IMR-90 (cell line): ENCODE measurements around the gene CLCN4. TPM values are rescaled to one million over a fixed set of nuclear protein-coding genes. Genes with fewer than 3 reads are reported as not detected.

ENCODE experiments used
- ATAC-seq: fragments of 200-7000 bp; cut with Tn5 transposase; 2 replicates; pipeline ENCODE4 v1.9.1; 2020; ENCODE audit warnings: low read depth, mild to moderate bottlenecking, moderate library complexity
- BruUV-seq: library from RNA; stranded (reverse); fragments of 400-500 nt; replicated peaks from 2 replicates; lab custom pipeline; 2021; lab: Mats Ljungman, UMichigan
- CTCF ChIA-PET: fragments of 300-600 bp; formaldehyde crosslinking; extraction: SDS; loops from one replicate; lab custom pipeline; 2021; ENCODE audit warnings: antibody characterized with exemption; lab: Yijun Ruan, JAX
- POLR2A ChIA-PET: fragments of 300-600 bp; sonication (Branson Sonifier 250); formaldehyde crosslinking; loops from one replicate; lab custom pipeline; 2022; ENCODE audit warnings: antibody characterized with exemption; ENCODE audit not compliant: unreplicated experiment; lab: Charles Lee
- DNase-seq: peaks from one replicate; pipeline ENCODE4 v3.0.0; 2013
- H2AFZ ChIP-seq: replicated peaks from 2 replicates; pipeline ENCODE3; 2013; ENCODE audit warnings: low read length, mild to moderate bottlenecking; ENCODE audit not compliant: poor library complexity
- H2AK5ac ChIP-seq: 2 replicates; pipeline ENCODE4 v1.6.1; 2013; ENCODE audit warnings: low read depth, low read length, inconsistent platforms
- H2AK9ac ChIP-seq: replicated peaks from 2 replicates; pipeline ENCODE3; 2013; ENCODE audit warnings: mild to moderate bottlenecking, low read depth, low read length, moderate library complexity; ENCODE audit not compliant: poor library complexity
- H2BK120ac ChIP-seq: 2 replicates; pipeline ENCODE4 v1.6.1; 2013; ENCODE audit warnings: low read depth, low read length, inconsistent platforms
- H2BK15ac ChIP-seq: 3 replicates; pipeline ENCODE4 v1.6.1; 2013; ENCODE audit warnings: low read depth, low read length, inconsistent platforms
- H2BK20ac ChIP-seq: 2 replicates; pipeline ENCODE4 v1.6.1; 2013; ENCODE audit warnings: low read depth, mild to moderate bottlenecking, inconsistent platforms, low read length, moderate library complexity
- H2BK5ac ChIP-seq: 2 replicates; pipeline ENCODE4 v1.6.1; 2013; ENCODE audit warnings: mild to moderate bottlenecking, low read depth, low read length, inconsistent platforms; ENCODE audit not compliant: poor library complexity, severe bottlenecking
- H3K14ac ChIP-seq: replicated peaks from 2 replicates; pipeline ENCODE4 v1.6.1; 2013; ENCODE audit warnings: low read depth, low read length, inconsistent platforms
- H3K18ac ChIP-seq: 2 replicates; pipeline ENCODE4 v1.6.1; 2013; ENCODE audit warnings: low read depth, low read length, control low read depth
- H3K23ac ChIP-seq: 2 replicates; pipeline ENCODE4 v1.6.1; 2013; ENCODE audit warnings: low read depth, low read length, inconsistent platforms
- H3K27ac ChIP-seq: 2 replicates; pipeline ENCODE4 v1.5.1; 2013; ENCODE audit warnings: mild to moderate bottlenecking, control low read depth, low read length; ENCODE audit not compliant: insufficient read depth
- H3K27me3 ChIP-seq: 2 replicates; pipeline ENCODE4 v1.6.1; 2013; ENCODE audit warnings: low read length; ENCODE audit not compliant: control insufficient read depth, insufficient read depth
- H3K36me3 ChIP-seq: 2 replicates; pipeline ENCODE4 v1.6.1; 2013; ENCODE audit warnings: low read length, mixed read lengths; ENCODE audit not compliant: control insufficient read depth, insufficient read depth
- H3K4ac ChIP-seq: 2 replicates; pipeline ENCODE4 v1.6.1; 2013; ENCODE audit warnings: low read depth, low read length, inconsistent platforms
- H3K4me1 ChIP-seq: 2 replicates; pipeline ENCODE4 v1.6.1; 2013; ENCODE audit warnings: low read length, mixed read lengths; ENCODE audit not compliant: control insufficient read depth, insufficient read depth
- H3K4me2 ChIP-seq: 2 replicates; pipeline ENCODE4 v1.6.1; 2013; ENCODE audit warnings: low read depth, mild to moderate bottlenecking, control low read depth, low read length, moderate library complexity
- H3K4me3 ChIP-seq: 2 replicates; pipeline ENCODE4 v1.5.1; 2013; ENCODE audit warnings: low read depth, mild to moderate bottlenecking, control low read depth, low read length, moderate library complexity; ENCODE audit not compliant: insufficient read depth
- H3K56ac ChIP-seq: 2 replicates; pipeline ENCODE4 v1.6.1; 2013; ENCODE audit warnings: low read length, inconsistent platforms; ENCODE audit not compliant: insufficient read depth; ENCODE audit errors: extremely low read depth
- H3K79me1 ChIP-seq, 2 experiments: 2 replicates each; pipeline ENCODE4 v1.6.1; 2013; ENCODE audit warnings: low read length in 2 of 2, inconsistent platforms in 1 of 2, low read depth in 1 of 2
- H3K9ac ChIP-seq: 2 replicates; pipeline ENCODE4 v1.6.1; 2013; ENCODE audit warnings: low read depth, low read length, control low read depth
- H3K9me1 ChIP-seq: 2 replicates; pipeline ENCODE4 v1.6.1; 2013; ENCODE audit warnings: low read length, inconsistent platforms; ENCODE audit not compliant: insufficient read depth
- H3K9me3 ChIP-seq: 2 replicates; pipeline ENCODE4 v1.6.1; 2013; ENCODE audit warnings: low read length; ENCODE audit not compliant: control insufficient read depth, insufficient read depth
- H4K20me1 ChIP-seq: 2 replicates; pipeline ENCODE4 v1.6.1; 2013; ENCODE audit warnings: low read length, inconsistent platforms; ENCODE audit not compliant: insufficient read depth
- H4K5ac ChIP-seq: 2 replicates; pipeline ENCODE4 v1.6.1; 2013; ENCODE audit warnings: mild to moderate bottlenecking, low read depth, low read length, control low read depth
- H4K8ac ChIP-seq, 2 experiments: 2 replicates each; pipeline ENCODE4 v1.6.1; 2013; ENCODE audit warnings: low read depth in 2 of 2, low read length in 2 of 2, control low read depth in 1 of 2, inconsistent platforms in 1 of 2
- H4K91ac ChIP-seq: 2 replicates; pipeline ENCODE4 v1.6.1; 2013; ENCODE audit warnings: low read depth, low read length, inconsistent platforms; ENCODE audit not compliant: insufficient read depth
- CEBPB ChIP-seq: IDR thresholded peaks from 2 replicates; pipeline ENCODE4 v1.6.1; 2012; ENCODE audit warnings: low read depth, low read length, improper control_type of control experiment
- NFE2L2 ChIP-seq: fragments of 150-350 bp; IDR thresholded peaks from 2 replicates; pipeline ENCODE4 v1.6.1; 2016; ENCODE audit warnings: low read depth, mild to moderate bottlenecking, low read length
- POLR2A ChIP-seq: IDR thresholded peaks from 2 replicates; pipeline ENCODE4 v1.6.1; 2012; ENCODE audit warnings: mild to moderate bottlenecking, low read depth, low read length
- RCOR1 ChIP-seq: IDR thresholded peaks from 2 replicates; pipeline ENCODE4 v1.6.1; 2012; ENCODE audit warnings: mild to moderate bottlenecking, low read length, improper control_type of control experiment; ENCODE audit not compliant: insufficient replicate concordance
- WGBS, 2 experiments: methylation state at CpG; one replicate each; pipeline versions ENCODE4 v1.1.5 to v1.1.7; 2013; ENCODE audit warnings: missing lambda C conversion rate in 2 of 2; ENCODE audit not compliant: insufficient read length in 1 of 2; ENCODE audit errors: extremely low coverage in 2 of 2; 5-methylcytosine and 5-hydroxymethylcytosine counted together
- dilution Hi-C: fragments of 300-500 bp; cut with HindIII; formaldehyde crosslinking; loops from one replicate; pipeline ENCODE4 v1.14.3; 2018; ENCODE audit warnings: low sequenced_read_pairs; ENCODE audit not compliant: unreplicated experiment
- in situ Hi-C: fragments of 300-500 bp; cut with MboI; formaldehyde crosslinking; loops from 3 replicates; pipeline ENCODE4 v1.14.3; 2019; ENCODE audit warnings: low sequenced_read_pairs, inconsistent platforms, mixed read lengths
- intact Hi-C: fragments of 100-400 bp; cut with micrococcal nuclease; formaldehyde crosslinking; loops from 2 replicates; pipeline ENCODE4 v1.10.0; 2022
- polyA plus RNA-seq, 3 experiments: library from polyadenylated mRNA; depleted of rRNA; stranded (reverse); fragments of >200 nt; gene quantifications; 2 replicates each; pipeline ENCODE4 v1.2.3, GENCODE V29; 2012; ENCODE audit warnings: low replicate concordance in 1 of 3
- total RNA-seq: library from RNA; depleted of rRNA; stranded (reverse); fragments of >200 nt; gene quantifications from 2 replicates; pipeline ENCODE4 v1.2.3, GENCODE V29; 2012
- TF ChIP-seq, protein P1 (sequence below): fragments of 150-350 bp; IDR thresholded peaks from 2 replicates; pipeline ENCODE4 v1.6.1; 2016; ENCODE audit warnings: low read depth, mild to moderate bottlenecking, low read length, moderate library complexity, borderline replicate concordance
- TF ChIP-seq, protein P2 (sequence below): conservative IDR thresholded peaks from 2 replicates; pipeline ENCODE4 v1.5.1; 2012; ENCODE audit warnings: mild to moderate bottlenecking, low read depth, low read length, improper control_type of control experiment
- TF ChIP-seq, protein P3 (sequence below): fragments of 150-350 bp; IDR thresholded peaks from 2 replicates; pipeline ENCODE4 v1.6.1; 2017; ENCODE audit warnings: mild to moderate bottlenecking, antibody characterized with exemption, low read length, low read depth

The CLCN4 gene
- total and polyA plus RNA-seq, 2 of the 4 experiments (the other 2 are of a cell fraction): 2.2 to 4.5 TPM

DNA sequence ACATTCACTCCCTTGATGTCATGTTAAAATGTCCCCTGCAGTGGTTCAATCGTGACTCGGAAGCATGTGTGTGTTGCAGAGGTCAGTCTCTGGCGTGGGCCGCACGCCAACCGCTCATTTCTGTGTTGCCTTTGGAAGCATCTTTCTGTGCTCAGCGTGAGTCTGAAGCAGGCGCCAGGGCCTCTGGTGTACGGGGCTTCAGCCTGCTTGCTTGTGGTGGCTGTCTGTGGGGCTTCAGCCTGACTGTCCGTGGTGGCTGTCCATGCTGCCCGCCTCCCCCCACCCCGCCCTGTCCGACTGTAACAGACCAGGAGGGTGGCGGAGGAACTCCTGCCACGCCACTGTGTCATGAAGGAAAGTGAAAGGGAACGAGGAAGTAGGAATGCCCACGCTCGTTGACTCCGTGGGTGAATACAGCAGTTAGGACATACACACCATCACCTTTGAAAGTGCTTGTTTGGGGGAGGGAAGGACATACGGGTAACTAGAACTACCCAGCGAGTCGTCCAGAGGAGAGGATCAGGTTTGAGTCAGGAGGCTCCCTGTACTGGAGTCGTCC, 14.7 kb upstream of the CLCN4 start:
- Histone ChIP-seq H3K9me1 (no peaks in the 10 kb centered on the region), H3K14ac (no peak overlapping the region), H3K4ac (no peak overlapping the region), H3K36me3 (peaks cover 25% of the 10 kb centered on the region), H3K4me1 (no peaks in the 10 kb centered on the region; the same call in 1 of the 2 replicates), H3K23ac (no peak overlapping the region), H3K79me1 (no peaks in the 10 kb centered on the region; a peak in 1 of 4 replicates), H3K9ac (no peak overlapping the region), H4K5ac (no peak overlapping the region), H3K9me3 (no peaks in the 10 kb centered on the region), H4K20me1 (no peaks in the 10 kb centered on the region), H2AFZ (no peak overlapping the region), H2BK20ac (no peak overlapping the region), H2AK5ac (no peak overlapping the region), H3K27ac (no peak overlapping the region), H2BK5ac (no peak overlapping the region), H4K91ac (no peak overlapping the region), H3K27me3 (no peaks in the 10 kb centered on the region), H4K8ac (no peak overlapping the region), H3K4me3 (no peak overlapping the region), H3K4me2 (no peak overlapping the region), H2AK9ac (no peak overlapping the region), H3K18ac (no peak overlapping the region), H2BK15ac (no peak overlapping the region), H3K56ac (no peak overlapping the region), H2BK120ac (no peak overlapping the region)
- ATAC-seq (no peak), DNase-seq (no peak)
- no TSS peak for BruUV-seq
- 81% methylated on average over 5 of the region's 23 CpGs; no CpG with 5 or more reads in 1 of the 2 experiments for WGBS, 2 experiments
- intact Hi-C loops: no loop called here
- ChIA-PET CTCF (no interaction called here), POLR2A (no interaction called here)
- in situ Hi-C loops: no loop called here
- TF ChIP-seq POLR2A (no peak), RCOR1 (no peak), CEBPB (no peak), NFE2L2 (no peak)
- TF ChIP-seq, protein P1, sequence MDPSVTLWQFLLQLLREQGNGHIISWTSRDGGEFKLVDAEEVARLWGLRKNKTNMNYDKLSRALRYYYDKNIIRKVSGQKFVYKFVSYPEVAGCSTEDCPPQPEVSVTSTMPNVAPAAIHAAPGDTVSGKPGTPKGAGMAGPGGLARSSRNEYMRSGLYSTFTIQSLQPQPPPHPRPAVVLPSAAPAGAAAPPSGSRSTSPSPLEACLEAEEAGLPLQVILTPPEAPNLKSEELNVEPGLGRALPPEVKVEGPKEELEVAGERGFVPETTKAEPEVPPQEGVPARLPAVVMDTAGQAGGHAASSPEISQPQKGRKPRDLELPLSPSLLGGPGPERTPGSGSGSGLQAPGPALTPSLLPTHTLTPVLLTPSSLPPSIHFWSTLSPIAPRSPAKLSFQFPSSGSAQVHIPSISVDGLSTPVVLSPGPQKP: no peak
- TF ChIP-seq, protein P2, sequence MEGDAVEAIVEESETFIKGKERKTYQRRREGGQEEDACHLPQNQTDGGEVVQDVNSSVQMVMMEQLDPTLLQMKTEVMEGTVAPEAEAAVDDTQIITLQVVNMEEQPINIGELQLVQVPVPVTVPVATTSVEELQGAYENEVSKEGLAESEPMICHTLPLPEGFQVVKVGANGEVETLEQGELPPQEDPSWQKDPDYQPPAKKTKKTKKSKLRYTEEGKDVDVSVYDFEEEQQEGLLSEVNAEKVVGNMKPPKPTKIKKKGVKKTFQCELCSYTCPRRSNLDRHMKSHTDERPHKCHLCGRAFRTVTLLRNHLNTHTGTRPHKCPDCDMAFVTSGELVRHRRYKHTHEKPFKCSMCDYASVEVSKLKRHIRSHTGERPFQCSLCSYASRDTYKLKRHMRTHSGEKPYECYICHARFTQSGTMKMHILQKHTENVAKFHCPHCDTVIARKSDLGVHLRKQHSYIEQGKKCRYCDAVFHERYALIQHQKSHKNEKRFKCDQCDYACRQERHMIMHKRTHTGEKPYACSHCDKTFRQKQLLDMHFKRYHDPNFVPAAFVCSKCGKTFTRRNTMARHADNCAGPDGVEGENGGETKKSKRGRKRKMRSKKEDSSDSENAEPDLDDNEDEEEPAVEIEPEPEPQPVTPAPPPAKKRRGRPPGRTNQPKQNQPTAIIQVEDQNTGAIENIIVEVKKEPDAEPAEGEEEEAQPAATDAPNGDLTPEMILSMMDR: no peak
- TF ChIP-seq, protein P3, sequence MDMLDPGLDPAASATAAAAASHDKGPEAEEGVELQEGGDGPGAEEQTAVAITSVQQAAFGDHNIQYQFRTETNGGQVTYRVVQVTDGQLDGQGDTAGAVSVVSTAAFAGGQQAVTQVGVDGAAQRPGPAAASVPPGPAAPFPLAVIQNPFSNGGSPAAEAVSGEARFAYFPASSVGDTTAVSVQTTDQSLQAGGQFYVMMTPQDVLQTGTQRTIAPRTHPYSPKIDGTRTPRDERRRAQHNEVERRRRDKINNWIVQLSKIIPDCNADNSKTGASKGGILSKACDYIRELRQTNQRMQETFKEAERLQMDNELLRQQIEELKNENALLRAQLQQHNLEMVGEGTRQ: no peak
- dilution Hi-C loops: no loop called here
